Stimulated activated CD8-positive, alpha-beta memory T cell treated with anti-CD3 and anti-CD28 coated beads, Interleukin-15, amount 100 ng/mL, for 1 hour (primary cell): ENCODE data around the gene ARMH1.

Source experiments
- DNase-seq: peaks from one replicate; pipeline ENCODE4 v3.0.0-alpha.2; 2020; ENCODE audit warnings: low read depth

ARMH1 gene

DNA sequence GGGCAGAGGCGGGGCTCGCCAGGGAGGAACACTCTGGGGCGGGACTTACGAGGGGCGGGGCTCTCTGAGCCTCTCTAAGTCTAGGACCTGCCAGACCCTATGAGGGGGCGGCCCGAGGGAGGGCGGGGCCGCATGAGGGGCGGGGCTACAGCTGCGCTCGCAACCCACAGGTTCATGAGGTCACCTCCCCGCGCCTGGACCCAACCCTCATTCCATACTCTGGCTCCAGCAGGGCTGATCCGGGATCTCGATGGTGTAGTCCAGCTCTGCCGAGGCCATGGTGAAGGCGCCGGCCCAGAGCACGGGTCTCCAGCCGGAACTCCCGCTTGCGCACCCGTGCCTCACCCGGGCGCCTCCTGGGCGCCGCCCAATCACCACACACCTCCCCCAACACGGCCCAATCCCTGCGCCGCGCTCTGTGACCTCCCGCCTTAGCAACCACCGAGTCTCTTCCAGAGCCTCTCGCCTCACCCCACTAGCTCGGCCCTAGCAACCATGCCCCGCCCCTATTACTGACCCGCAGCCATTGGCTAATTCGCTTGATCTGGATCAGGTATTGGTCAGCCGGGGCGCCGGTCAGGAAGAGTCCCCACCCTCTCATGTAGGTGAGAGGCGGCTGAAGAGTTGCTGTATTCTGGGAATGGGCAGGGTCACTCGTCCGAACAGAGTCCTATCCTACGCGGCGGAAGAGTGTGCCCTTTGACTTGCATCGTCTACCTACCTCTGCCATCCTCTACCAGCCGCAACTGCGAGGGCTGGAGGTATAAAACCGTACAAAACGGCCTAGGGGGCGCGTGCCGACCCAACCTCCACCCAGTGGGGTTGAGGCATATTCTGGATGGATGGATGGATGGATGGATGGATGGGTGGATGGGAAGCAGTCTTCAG, at the start of gene ARMH1, which contains the start of gene TMEM53:
Gene ARMH1 (plus strand): TSS at position 602 of the 888 bp plus-strand sequence. CDS start 14,984 bp downstream, outside the sequence.
Gene TMEM53 (minus strand): TSS at position 369 of the 888 bp plus-strand sequence. CDS start 90 bp downstream, at position 279.
- peak; percentile 92 for DNase-seq

DNA sequence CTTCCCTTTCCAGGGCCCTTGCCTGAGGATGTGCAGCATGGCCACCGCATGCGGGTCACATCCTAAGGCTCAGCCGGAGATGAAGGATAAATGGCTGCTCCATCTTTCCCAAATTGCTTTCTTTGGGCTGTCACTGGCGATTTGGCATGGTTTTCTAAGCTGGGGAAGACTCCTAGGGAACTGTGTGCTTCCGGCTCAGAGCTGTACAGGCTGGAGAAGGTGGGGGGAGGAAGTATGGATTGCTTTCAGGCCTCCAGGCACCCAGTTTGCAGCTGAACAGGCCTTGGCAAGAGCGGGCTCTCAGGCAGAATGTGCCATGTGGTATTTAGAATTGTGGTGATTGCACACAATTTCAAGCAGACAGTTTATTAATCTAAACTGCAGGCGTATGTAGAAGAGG, 49.2 kb upstream of the ARMH1 start:
- no peak for DNase-seq

DNA sequence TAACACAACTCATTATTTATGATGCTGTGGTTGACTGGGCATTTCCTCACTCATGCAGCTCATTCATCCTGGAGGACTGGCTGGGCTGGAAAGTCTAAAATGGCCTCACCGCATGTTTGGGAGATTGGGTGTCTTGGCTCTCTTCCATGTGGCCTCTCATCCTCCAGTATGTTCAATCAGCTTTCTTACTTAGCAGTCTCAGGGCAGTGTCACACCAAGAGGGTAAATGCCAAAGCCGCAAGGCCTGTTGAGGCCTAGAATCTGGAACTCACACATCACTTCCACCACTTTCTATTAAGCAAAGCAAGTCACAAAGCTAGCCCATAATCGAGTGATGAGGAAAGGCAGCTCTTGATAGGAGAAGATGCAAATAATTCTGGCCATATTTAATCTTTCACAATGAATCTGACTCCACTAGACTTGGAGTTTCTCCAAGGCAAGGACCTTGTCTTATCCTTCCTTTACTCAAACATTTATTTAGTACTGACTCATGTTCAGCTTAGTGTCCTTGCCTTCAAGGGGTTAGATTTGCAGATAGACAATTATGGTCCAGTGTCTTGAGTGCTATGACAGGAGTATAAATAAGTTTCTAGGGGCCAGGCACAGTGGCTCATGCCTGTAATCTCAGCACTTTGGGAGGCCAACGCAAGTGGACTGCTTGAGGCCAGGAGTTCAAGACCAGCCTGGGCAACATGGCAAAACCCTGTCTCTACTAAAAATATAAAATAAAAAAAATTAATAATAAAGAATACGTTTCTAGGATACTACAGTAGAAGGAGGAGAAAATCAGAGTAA, 45.4 kb upstream of the ARMH1 start:
- no peak for DNase-seq

DNA sequence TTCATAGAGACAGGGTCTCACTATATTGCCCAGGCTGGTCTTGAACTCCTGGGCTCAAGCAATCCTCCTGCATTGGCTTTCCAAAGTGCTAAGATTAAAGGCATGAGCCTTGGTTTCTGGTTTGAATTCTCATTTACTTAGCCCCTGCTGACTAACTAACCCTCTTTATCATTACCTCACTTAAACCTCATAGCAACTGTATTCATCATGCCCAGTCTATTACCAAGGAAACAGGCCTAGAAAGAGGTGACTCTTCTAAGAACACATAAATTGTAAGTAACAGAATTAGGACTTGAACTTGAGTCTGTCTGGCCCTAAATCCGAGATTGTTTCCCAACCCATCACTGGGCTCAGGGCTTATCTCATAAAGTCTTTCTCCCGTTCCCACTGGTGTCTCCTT, 44.4 kb upstream of the ARMH1 start:
- DNase-seq, result no peak

DNA sequence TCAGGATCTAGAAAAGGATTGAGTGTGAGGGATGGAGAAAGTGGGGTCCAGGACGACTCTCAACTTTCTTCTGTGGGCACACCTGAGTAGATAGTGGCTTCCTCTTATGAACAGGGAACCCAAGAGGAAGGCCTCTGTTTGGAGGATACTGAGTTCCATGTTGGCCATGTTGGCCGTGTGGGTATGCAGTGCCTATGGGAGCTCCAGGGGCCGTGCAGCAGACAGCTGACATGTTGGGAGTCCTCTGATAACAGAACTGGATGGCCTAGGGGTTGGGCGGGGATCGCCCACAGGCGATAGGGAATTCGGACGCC, 43.2 kb upstream of the ARMH1 start:
- DNase-seq, result no peak

DNA sequence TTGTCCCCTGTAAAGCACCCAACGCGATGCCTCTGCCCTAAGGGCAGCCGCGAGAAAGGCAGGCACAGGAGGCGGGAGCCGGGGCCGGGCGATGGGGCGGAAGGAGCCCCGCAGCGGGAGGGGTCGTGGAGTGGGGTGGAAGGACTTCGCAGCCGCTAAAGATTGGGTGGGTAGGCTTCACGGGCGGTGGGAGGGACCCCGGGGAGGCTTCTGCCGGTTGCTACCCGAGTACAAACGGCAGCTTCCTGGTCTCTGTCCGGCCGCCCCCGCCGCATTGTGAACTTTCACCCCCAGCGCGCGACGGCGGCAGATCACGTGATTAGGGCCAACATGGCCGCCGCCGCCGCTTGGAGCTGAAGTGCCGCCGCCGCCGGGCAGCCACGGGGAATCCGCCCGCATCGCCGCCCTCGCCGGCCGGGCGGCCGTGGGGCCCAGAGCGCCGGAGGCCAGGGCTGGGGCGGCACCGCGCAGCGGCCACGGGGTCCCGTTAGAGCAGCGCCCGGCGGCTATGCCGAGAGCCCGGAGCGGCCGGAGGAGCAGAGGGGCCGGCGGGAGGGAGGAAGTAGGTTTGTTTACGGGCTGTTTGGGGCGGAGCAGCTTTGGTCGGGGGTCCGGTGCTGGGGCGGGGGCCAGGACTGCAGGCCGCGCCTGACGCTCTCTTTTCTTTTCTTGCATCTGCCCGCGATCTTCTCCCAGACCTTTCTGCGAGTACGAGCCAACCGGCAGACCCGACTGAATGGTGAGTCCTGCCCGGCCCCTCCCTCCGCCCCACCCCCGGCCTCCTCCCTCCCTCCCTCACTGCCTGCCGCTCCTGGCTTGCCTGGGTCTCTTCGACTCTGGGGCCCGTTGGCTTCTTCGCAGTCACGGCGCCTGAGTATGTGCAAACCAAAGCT, 42.6 kb upstream of the ARMH1 start:
- peak; percentile 71 for DNase-seq

DNA sequence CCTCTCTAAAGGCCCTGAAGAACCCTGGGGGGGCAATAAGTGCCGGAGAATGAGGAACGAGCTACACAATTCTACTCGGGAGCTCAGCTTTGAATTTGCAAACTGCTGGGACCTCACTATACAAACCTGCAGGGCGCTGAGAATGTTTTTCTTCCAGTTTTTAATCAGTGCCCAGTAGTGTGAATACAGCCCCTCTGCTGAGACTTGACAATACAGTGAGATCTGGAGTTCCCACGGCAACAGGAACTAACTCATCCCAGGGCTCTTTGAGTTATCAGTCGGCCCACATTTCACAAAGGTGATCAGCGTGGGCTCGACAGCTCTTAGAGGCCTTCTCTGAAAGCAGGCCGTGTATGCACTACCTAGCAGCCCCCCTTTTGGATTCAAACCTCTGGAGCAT, 41.9 kb upstream of the ARMH1 start:
- DNase-seq, result no peak

DNA sequence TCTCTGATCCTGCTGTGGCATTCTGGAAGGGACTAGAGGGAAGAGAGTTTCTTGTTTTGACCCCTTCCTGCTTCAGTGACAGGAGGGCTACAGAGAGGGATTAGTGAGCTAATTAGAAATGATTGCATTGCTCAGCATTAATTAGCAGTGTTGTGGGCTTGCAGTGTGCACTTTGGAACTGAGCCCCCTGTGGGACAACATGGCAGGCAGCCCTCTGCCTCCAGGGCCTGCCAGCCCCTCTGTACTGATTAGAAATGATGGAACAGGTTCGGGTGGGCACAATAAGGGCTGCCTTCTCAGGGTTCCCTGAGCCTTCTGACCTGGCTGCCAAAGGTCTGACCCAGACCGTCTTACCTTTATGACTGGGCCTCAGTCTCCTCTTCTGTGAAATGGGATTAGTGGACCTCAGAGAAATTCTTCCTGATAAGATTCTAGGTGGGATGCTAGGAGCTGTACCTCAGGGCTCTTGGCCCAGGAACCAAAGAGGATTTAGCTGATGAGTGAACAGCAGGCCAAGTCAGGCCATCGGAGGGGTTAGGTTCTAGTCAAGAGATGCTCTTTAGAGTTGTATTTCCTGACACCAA, 39.8 kb upstream of the ARMH1 start:
- DNase-seq, result no peak

DNA sequence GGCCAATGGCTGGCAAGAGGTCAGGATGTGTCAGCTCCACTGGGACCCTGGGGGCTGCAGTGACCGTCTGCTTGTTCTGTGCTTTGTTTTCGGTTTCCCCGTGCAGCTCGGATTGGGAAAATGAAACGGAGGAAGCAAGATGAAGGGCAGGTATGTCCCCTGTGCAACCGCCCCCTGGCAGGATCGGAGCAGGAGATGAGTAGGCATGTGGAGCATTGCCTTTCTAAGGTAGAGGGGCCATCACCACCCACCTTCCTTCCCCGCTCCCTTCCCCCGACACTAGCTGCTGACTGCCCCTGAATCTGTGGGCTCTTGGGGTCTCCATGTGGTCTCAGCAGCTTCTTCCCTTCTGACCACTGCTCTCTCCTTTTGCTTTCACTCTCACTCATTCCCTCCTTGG, 39.1 kb upstream of the ARMH1 start:
- no peak for DNase-seq

DNA sequence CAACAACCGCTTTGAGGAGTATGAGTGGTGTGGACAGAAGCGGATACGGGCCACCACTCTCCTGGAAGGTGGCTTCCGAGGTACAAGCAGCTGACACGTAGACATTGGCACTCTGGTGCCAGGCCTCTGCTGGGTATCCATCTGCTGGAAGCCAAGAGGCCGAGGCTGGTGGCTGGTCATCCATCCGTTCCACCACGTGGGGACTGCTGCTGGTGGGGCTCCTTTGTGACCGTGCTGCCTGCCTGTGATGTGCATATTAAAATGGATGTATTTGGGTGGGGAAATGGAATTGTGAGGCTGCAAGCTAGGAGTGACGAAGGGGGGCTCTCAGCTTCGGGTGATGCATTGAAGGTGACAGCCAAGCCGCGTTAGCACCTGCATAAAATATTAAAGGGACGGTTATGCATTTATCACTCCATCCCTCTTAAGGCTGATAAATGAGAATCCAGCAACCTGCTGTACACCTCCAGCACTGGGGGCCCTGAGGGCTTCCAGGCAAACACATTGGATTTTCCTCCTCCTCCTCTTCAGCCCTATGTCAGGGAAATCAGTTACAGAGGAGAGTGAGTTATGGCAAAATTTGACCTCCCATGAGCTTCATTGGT, 38.3 kb upstream of the ARMH1 start:
- DNase-seq, result no peak

DNA sequence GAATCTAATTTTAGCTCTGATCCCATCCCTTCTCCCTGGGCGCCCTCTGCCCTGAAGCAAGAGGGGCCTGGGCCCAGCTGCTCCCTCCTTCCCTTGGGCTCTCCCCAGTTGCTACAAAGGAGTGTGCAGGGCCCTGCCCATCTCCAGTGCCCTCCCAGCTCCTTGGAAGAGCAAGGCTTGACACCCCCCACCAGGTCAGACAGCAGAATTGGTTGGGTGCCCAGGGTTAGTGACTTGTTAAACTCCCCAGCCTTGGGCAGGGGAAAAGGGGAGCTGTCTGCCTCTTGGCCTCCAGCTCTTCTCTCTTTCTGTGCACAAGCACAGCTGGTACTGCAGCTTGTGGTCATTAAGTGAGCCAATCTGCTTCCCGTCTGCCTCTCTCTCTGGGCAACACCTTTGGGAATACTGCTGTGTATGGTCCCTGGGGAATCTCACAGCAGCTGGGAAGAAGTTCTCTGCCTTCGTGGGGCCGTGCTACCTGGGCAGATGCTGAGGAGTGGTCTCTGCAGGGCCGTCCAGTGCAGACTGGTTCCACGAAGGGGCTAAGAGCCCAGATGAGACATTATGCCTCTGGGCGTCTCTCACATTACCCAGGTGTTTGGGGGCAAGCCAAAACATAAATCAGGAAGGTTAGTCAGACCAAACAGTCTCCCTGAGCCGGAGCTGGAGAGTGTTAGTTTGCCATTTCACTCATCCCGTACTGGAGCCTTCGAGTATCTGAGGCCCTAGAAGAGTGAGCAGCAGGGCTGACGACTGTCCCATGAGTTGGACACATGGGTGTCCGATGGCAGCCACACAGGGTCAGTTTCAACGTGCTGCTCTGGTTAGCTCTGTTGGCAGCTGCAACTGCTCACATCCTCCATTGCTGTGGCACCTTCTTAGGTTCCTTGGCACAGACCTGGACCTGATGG, 37.6 kb upstream of the ARMH1 start:
- DNase-seq, result no peak

DNA sequence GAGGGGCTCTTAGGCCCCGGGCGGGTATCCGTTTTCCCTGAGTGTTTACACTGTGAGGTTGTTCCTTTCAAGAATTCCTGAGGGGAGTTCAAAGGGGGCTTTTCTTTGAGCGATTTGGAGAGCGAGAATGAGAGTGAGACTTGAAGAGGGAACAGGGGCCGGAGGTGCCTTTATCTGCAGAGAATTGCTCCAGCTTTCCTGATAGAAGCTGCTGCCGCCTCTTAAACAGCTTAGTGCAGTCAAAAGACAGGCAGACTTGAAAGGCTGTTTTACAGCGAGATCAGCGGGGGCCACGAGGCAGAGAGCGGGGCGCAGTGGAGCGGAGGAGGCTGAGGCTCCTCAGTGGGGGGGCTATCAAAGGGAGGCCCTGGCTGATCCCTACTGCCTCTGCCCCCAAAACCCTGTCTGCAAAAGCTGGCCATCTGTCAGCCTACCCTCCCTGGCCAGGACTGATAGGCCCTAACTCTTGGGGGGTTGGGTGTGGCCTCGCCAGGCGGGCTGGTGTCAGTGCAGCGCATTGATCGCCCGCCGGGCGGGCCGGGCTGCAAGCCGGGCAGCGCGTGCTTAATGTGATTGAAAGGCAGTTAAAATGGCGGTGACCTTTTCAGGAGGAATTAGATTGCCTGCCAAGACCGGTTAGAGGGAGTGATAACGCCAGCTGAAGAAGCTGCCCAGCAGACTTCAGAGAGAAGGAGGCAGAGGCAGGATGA, 36.7 kb upstream of the ARMH1 start:
- DNase-seq, result no peak

DNA sequence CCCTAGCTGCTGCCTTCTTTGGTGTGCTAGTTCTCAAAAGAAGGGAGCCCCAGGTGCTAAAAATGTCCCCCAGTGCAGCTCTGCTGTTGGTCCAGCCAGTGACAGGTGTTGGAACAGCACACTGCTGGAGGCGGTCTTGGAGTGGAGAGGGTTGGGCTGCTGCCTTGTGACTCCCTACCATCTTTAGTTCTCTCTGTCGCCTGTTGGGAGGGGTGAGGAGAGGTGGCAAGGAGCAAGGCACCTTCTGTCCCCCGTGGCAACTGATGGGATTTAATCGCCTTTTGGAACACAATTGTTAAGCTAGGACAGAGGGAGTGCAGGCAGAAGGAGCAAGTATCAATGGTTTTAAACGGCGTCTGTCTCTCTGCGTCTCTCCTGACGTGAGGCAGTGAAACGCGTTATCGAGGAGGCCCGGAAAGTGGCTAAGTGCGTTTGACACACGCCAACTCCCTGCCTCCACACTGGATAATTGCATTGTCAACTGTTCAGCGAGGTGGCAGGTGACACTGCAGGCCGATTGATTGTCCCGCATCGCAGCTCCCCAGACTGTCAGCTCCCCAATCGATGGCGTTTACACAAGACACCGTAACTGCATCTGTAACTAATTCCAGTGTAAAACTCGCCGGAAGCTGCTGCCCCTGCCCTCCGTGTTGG, 34.2 kb upstream of the ARMH1 start:
- DNase-seq, result no peak

DNA sequence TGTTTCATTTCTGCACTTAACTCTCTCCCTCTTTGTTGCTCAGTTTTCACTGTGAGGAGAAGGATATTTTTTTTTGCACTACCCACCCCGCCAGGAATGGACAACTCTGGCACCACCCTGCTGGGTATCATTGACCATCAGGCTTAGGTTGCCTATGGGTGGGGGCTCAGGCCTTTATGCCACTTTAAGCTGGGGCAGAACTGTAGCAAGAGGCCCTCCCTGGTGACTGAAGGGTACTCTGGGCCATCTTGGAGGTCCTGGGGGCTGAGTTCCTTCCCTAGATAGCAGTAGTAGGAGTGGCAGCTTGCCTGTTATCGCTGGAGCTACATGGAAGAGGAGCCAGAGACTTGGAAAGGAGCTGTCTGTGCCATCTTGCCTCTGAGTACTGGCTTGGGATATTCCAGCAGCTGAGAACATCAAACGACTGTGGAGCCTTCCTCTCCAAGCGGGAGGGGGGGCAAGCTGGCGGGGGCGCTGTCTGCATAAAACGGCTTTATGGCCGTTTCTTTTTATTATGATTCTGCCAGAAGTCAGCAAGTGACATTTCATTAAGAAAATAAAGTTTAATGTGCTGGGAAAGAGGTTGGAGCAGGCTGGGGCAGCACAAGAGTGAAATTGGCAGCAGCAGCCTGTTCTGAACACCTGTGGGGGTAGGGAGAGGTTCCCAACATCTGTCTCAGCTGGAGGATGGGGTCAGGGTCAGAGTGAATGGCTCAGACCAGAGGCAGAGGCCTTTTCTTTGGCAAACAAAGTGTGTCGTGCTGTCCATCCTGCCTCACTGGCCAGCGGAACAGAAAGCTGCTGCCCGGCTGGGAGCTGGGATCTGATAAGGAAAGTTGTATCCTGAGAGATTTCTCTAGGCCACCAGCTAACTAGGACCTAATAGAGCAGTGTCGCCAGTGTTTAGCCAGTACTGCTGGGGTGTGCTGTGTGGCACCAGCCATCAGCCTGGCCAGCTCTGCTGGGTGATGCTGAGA, 33.1 kb upstream of the ARMH1 start:
- DNase-seq, result no peak

DNA sequence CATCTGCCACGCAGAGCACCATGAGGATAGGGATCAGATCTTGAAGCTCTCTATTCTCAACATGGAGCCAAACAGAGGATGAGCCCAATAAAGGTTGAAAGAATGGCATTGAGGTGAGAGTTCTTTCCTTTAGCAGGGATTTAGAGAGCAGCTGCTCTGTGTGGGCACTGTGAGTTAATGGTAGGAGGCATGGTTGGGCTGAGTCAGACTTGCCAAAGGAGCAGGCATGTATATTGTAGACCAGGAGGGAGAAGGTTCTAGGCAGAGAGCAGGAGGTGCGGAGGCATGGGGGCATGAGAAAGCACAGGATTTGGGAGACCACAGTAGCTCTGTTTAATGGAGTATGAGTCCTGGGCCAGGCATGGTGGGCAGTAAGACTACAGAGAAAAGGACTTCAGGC, 32.3 kb upstream of the ARMH1 start:
- DNase-seq, result no peak

DNA sequence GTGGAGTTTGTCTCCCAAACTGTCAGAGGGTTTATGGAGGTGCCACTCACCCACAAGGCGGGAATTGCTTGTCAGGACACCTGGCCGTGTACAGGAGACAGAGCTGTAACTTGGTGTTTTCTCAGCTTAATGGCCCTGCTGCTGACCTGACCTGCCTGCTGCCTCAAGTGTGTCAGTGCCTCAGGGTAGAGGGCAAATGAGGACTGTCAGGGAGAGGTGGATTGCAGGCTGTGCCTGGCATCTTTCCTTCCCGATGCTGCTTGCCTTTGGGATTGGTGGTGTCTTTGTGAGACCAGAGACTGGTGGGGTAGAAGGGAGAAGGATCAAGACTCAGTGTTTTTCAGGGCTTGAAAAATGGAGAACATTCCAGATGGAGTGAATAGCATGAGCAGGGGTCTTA, 31.6 kb upstream of the ARMH1 start:
- DNase-seq, result no peak

DNA sequence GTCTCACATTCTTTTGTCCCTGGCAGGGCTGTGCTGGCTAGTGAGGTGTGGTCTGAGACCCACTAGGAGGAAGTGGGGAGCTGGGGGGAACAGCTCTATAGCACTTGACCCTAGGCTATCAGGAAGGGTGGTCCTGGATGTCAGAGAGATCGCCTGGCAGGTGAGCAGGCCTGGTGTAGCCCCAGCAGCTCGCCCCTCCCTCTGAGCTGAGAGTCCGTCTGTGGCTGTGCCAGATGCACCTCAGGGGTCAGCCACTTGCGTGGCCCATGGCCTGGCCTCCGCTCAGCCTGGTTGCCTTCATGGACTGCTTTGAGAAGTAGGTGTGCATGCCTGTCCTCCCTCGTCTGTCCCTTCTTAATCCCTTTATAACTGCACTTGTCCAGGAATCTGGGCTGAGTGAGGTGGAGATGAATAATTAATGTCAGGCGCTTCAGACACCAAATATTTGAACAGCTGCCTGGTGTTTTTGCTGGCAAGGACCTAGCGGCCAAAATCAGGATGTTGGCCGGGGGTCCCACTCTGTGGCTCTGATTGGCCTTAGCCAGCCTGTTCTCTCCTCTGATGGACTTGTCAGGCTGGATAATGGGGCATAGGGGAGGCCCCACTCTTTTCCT, 30.7 kb upstream of the ARMH1 start:
- DNase-seq, result no peak

DNA sequence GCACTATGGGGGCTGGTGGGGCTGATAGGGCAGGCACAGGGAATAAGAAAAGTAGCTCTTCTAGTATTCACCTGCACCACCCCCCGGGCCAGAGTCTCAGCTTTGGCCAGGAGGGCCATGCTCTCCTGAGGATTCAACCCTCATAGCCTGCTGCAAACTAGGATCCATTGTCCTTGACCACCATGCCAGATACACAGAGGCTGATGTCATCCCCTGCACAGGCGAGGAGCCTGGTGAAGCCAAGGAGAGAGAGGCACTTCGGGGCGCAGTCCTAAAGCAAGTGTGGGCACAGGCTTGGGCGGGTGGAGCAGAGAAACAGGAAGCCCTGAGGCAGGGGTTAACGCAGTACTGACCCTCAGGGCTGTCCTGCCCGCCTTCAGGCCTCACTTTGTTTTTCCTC, 29.7 kb upstream of the ARMH1 start:
- DNase-seq, result no peak
